ENCODE data around the gene SLC9A9.

SLC9A9 gene

GRCh38 chr3:143266927-143267326 is 581.3 kb downstream of the SLC9A9 start:
- no peak for DNase-seq

GRCh38 chr3:143266511-143266910 is 581.8 kb downstream of the SLC9A9 start:
- DNase-seq = no peak

GRCh38 chr3:143265501-143266070 is 582.7 kb downstream of the SLC9A9 start:
- DNase-seq = no peak

- no peak for DNase-seq
These were observed 584.3 kb downstream of the SLC9A9 start for GRCh38 chr3:143263852-143264513.

GRCh38 chr3:143261848-143262247 is 586.4 kb downstream of the SLC9A9 start:
- no peak for DNase-seq

- DNase-seq = no peak
These were observed 589.6 kb downstream of the SLC9A9 start for GRCh38 chr3:143258692-143259091.

GRCh38 chr3:143256416-143256815 is 591.9 kb downstream of the SLC9A9 start:
- DNase-seq = no peak

GRCh38 chr3:143255739-143256138 is 592.5 kb downstream of the SLC9A9 start:
- no peak for DNase-seq

GRCh38 chr3:143252931-143253330 is 595.3 kb downstream of the SLC9A9 start:
- no peak for DNase-seq

GRCh38 chr3:143249014-143249413 is 599.3 kb downstream of the SLC9A9 start:
- no peak for DNase-seq

GRCh38 chr3:143247073-143247472 is 601.2 kb downstream of the SLC9A9 start:
- no peak for DNase-seq

- no peak for DNase-seq
These were observed 602.6 kb downstream of the SLC9A9 start for GRCh38 chr3:143245692-143246091.

GRCh38 chr3:143244516-143245063 is 603.7 kb downstream of the SLC9A9 start:
- DNase-seq = no peak

GRCh38 chr3:143243686-143244085 is 604.6 kb downstream of the SLC9A9 start:
- no peak for DNase-seq

GRCh38 chr3:143242691-143243090 is 605.6 kb downstream of the SLC9A9 start:
- no peak for DNase-seq

GRCh38 chr3:143242101-143242500 is 606.2 kb downstream of the SLC9A9 start:
- DNase-seq = no peak

GRCh38 chr3:143241481-143241951 is 606.8 kb downstream of the SLC9A9 start:
- no peak for DNase-seq

GRCh38 chr3:143240886-143241285 is 607.4 kb downstream of the SLC9A9 start:
- no peak for DNase-seq

- DNase-seq = no peak
These were observed 609.2 kb downstream of the SLC9A9 start for GRCh38 chr3:143239031-143239430.

GRCh38 chr3:143237077-143237627 is 611.1 kb downstream of the SLC9A9 start:
- no peak for DNase-seq

GRCh38 chr3:143236226-143236964 is 611.9 kb downstream of the SLC9A9 start:
- no peak for DNase-seq

GRCh38 chr3:143235614-143236204 is 612.6 kb downstream of the SLC9A9 start:
- no peak for DNase-seq

- no peak for DNase-seq
These were observed 613.7 kb downstream of the SLC9A9 start for GRCh38 chr3:143234526-143234925.
